Adrenal gland (tissue), 5 donors: ENCODE measurements around the gene MXRA8.

Source experiments
- CTCF ChIP-seq, 6 experiments: fragments of 450-650 bp in 4 of 6; fragments of 200-600 bp in 2 of 6; sonication (generic) in 1 of 6; IDR thresholded peaks; 1 replicate in 5 of 6; 2 replicates in 1 of 6; pipeline versions ENCODE4 v1.5.1 to v1.8.0; 2016 to 2021; ENCODE audit warnings: antibody characterized with exemption in 6 of 6, mild to moderate bottlenecking in 2 of 6, moderate library complexity in 1 of 6
- POLR2A ChIP-seq, 2 donors: fragments of 450-650 bp; IDR thresholded peaks; one replicate each; pipeline ENCODE4 v1.6.1; 2017; ENCODE audit warnings: antibody characterized with exemption in 2 of 2, mild to moderate bottlenecking in 2 of 2, moderate library complexity in 1 of 2
- donor health status: DM: no; HTN: no; CAD: no.

DNA sequence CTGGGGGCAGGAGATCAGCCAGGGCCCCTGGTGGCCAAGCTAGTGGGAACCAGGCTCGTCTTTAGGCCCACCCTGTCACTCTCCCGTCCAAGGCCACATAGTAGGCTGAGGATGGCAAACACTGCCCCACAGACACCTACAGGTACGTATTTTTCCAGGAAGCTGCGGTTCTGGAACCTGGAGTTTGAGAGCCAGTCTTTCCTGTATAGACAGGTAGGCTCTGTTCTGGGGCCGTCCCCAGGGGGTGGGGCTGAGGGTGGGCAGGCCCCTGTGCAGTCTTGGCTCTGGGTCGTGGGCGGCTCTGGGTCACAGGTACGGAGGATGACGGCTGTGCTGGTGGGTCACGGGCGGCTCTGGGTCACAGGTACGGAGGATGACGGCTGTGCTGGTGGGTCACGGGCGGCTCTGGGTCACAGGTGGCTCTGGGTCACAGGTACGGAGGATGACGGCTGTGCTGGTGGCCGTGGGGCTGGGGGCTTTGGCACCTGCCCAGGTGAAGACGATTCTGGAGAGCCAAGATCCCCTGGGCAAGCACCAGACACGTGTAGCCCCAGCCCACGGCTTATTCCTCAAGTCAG, 47.8 kb downstream of the MXRA8 start:
- TF ChIP-seq CTCF (IDR thresholded peaks at IDR 0.05) (no peak), POLR2A (IDR thresholded peaks at IDR 0.05) (no peak)
